Astrocyte (in vitro differentiated cells and primary cell): ENCODE data around the gene PRSS50.

ENCODE experiments used
- EZH2 ChIP-seq: IDR thresholded peaks from 2 replicates; pipeline ENCODE4 v1.6.1; 2012; ENCODE audit warnings: mild to moderate bottlenecking, low read length, inconsistent platforms; ENCODE audit not compliant: insufficient read depth
- TF ChIP-seq, protein P1 (sequence below): IDR thresholded peaks from 2 replicates; pipeline ENCODE4 v1.5.1; 2011; ENCODE audit warnings: low read depth, mild to moderate bottlenecking, inconsistent platforms, low read length, moderate library complexity; ENCODE audit not compliant: insufficient read depth

DNA sequence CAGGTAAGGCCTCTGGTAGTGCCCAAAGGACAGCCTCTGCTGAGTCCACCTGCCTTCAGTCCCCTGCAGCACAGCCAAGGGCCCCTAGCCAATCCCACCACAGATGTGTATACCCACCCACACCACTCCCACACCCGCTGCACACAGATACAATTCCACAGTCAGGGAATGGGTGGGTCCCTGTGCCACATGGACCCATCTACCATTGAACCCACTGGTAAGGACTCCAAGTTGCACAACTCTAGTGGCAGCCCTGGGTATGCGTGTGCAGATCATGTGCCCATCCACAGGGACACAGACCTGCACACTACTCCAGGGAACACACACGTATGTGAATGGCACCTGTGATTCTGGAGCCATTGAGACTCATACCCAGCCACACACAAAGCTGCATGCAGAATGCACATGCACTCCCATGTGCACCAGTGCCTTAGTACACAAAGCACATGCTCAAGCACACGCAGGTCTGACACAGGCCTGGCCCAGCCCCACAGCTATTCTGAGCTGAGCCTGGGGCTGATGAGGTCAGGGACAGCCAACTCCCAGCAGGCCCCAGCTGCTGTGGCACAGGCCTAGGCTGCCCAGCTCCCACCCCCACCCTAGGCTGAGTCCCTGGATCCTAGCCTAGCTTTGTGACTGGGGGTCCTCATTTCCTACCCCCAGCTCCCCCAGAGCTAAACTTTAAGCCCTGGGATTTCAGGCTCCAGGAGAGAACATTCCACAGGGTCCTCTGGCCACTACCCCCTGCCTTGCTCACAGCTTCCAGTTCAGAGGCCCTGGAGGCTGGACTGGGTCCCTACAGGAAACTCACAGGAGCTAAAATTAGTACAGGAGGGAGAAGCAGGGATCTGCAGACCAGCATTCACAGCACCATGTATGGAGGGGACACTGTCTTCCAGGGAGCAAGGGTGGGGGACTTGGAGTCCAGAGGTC is 21.4 kb downstream of the PRSS50 start:
- TF ChIP-seq, protein P1, sequence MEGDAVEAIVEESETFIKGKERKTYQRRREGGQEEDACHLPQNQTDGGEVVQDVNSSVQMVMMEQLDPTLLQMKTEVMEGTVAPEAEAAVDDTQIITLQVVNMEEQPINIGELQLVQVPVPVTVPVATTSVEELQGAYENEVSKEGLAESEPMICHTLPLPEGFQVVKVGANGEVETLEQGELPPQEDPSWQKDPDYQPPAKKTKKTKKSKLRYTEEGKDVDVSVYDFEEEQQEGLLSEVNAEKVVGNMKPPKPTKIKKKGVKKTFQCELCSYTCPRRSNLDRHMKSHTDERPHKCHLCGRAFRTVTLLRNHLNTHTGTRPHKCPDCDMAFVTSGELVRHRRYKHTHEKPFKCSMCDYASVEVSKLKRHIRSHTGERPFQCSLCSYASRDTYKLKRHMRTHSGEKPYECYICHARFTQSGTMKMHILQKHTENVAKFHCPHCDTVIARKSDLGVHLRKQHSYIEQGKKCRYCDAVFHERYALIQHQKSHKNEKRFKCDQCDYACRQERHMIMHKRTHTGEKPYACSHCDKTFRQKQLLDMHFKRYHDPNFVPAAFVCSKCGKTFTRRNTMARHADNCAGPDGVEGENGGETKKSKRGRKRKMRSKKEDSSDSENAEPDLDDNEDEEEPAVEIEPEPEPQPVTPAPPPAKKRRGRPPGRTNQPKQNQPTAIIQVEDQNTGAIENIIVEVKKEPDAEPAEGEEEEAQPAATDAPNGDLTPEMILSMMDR, result no peak
- TF ChIP-seq EZH2, result no peak
